CMK (cell line): Measurements from ENCODE around the gene TRIM17.

ENCODE experiments used
- DNase-seq: peaks from one replicate; pipeline ENCODE4 v3.0.0-alpha.2; 2010; ENCODE audit warnings: low read depth

TRIM17 gene

DNA sequence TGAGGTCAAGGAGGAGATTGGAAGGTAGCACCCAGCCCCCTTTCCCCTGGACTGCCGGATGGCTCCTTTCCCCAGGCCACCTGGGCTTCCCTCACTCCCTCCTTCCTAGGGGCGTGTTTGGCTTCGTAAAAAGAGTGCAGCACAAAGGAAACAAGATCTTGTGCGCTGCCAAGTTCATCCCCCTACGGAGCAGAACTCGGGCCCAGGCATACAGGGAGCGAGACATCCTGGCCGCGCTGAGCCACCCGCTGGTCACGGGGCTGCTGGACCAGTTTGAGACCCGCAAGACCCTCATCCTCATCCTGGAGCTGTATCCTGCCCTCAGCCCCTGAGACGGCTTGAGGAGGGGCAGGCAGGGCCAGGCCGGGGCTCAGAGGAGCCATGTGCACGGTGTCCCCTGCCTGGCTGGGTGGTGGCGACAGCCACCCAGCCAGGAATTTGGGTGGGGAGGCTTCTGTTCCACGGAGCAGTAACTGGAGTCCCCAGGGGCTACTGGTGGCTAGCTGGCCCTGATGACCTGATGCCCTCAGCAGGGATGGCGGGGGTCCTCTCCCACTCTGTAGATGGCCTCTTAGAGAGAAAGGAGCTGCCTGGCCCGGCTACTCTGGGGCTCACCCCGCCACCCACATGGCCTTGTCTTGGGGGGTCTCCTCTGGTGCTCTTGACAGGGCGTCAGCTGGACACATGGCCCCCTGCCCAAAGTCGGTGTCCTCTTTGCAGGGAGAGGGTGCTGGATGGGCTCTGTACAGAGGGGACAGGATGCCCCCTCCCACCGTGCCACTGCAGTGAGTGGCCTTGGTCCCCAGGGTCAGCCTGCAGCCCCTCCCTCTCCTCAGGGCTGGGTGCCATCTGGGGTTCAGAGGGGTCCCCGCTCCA is 49.6 kb downstream of the TRIM17 start:
- DNase-seq: no peak

DNA sequence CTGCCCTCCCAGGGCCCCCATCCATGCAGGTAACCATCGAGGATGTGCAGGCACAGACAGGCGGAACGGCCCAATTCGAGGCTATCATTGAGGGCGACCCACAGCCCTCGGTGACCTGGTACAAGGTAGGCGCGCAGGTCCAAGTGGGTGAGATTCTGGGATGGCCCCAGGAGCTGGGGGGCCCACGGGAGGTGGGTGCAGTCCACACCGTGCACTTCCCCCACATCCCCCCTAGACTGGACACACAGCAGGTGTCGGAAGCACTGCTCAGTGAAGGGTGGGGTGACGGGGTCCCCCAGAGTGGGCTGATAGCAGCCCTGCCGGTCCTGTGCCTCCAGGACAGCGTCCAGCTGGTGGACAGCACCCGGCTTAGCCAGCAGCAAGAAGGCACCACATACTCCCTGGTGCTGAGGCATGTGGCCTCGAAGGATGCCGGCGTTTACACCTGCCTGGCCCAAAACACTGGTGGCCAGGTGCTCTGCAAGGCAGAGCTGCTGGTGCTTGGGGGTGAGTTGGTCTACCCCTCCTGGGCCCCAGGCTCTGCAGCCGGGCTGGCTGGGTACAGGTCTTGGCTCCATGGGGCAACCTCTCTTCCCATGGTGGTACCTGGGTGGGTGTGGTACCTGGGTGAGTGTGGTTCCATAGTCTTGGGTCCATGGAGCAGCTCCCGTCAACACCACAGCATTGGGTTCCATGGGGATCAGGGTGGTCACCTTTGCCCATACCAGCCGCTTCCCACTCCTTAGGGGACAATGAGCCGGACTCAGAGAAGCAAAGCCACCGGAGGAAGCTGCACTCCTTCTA is 50.4 kb downstream of the TRIM17 start:
- no peak for DNase-seq

DNA sequence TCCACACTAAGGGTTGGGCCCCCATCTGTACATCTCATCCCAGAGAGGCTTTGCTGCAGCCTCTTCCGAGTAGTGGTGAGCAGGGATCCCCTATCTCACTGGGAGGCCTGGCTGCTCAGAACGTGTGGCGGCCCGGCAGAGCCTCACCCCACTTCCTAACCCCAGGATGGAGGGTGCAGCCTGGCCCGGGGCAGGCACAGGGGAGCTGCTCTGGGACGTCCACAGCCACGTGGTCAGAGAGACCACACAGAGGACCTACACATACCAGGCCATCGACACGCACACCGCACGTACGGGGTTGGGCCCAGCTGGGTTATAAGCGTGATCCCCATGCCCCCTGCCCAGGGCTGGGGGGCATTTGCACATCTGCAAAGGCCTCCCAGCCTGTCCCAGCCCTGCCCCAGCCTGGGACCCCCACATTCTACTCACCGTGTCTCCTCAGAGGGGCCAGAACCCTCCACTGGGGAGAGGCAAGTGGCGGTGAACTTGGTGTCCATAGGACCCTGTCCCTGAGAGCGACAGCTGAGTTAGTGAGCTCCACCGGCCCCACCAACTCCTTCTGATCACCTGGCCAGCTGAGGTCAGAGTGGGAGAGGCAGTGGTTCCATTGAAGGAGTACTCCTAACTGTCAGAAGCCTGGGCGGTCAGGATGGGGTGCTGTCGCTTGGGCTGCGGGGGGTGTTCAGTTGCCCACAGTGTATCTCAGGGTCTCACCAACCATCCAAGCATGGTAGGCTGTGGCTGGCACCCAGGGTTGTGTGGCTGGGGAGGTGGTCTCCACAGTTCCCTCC is 51.2 kb downstream of the TRIM17 start:
- DNase-seq: no peak

DNA sequence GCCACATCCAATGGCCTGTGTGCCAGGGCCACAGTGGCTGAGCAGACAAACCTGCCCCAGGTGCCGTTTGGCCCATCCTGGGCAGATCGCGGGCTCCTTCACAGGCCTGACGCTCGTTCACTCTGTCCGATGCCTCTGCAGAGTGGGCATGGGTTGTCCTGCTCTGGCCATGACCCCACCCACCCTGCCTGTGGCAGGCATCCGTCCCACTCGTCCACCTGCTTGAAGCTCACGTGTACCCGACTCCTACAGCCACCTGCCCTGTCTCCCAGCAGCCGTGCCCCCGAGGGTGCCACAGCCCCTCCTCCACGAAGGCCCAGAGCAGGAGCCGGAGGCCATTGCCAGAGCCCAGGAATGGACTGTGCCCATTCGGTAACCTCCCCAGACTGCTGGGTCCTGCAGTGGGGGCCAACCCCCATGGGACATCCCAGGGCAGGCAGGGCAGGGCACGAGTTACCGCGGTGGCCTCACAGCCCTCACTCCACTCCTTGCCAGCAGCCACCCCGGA is 51.9 kb downstream of the TRIM17 start:
- DNase-seq: no peak

DNA sequence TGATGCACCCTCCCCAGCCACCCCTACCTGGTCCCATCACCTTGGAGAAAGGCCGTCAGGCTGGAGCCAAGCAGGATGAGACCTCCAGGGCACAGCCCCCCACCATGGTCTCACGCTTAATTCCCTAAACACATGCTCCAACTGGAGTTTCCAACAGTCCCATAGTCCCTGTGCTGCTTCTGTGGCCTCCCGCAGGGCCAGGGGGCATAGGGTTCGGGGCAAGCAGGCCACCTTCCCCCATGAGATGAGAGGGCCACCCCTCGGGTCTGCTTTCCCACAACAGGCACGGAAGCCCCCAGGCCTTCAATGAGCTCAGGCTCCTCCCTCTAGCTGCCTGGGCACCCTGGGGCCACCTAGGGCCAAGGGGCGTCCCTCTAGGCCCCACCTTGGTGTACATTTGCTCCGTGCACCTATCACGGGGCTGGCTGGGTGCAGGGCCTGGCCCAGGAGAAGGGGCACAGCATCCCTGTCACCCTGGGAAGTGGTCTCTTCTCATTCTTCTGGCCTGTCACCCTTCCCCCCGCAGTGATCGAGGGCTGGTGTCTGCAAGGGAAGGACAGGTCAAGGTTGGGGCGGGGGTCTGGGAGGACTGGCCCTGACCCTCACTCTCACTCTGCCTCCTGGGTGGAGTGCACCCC is 52.5 kb downstream of the TRIM17 start:
- no peak for DNase-seq

DNA sequence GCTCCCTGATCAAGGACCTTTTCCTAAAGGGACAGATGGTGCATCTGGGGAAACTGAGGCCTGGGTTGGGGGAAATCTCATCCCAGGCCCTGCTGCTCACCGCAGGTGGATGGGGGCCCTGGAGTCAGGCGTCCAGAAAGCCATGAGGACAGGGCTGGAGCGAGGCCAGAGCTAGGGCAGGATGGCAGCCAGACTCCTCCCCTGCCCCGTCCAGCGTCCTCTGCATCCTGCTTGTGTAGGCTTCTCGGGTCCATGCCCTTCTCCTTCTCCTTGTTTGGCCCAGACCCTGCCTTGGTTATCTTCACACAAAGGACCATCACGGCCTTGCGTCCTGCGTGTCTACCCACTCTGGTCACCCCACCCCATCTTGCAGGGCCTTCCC is 53.0 kb downstream of the TRIM17 start:
- DNase-seq: no peak

DNA sequence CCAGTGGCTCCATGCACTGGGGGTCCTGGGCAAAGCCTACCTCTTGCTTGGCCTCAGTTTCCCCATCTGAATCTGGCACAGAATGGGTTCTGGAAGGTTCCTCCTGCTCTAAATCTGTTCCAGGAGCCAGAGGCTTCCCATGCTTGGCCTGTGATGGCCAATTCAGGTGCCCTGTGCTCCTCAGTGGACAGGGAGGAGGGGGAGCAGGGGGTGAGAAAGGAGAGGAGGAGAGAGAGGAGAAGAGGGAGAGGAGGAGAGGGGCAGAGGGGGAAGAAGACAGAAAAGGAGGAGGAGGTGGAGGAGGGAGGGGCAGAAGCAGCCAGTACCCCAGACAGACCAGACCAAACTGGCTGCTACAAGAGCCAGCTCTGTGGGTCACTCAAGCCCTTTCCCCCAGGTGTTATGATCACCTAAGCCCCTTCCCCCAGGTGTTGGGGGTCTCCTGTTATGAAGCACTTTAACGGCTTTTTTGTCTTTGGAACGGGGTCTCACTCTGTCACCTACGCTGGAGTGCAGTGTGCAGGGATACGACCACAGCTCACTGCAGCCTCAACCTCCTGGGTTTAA is 53.7 kb downstream of the TRIM17 start:
- DNase-seq: no peak

DNA sequence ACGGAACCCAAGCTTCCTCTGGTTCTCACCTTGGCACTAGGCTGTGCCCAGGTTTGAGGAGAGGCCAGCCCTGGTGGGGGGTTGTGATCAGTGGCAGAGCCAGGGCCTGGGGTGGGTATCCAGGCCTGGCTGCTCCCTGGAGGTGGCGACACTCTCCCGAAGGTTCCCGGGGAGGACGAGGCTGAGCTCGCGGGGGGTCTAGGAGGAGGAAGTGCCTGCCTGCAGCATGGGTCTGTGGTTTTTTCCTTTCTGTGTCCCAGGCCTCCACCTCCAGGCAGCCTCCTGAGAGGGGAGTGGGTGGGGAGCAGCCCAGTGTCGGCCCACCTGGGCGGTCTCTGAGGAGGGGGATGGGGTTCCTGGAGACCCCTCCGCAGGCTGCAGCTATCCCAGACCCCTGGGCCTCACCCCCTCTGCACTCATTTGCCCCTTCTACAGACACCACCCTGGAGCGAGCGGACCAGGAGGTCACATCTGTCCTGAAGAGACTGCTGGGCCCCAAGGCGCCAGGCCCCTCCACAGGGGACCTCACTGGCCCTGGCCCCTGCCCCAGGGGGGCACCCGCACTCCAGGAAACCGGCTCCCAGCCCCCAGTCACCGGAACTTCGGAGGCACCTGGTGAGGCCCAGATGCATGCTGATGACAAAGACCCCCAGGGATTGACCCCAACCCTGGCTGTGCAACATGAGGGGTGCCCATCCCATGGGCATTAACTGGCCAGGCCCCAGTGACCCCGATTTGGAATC is 54.3 kb downstream of the TRIM17 start:
- no peak for DNase-seq

DNA sequence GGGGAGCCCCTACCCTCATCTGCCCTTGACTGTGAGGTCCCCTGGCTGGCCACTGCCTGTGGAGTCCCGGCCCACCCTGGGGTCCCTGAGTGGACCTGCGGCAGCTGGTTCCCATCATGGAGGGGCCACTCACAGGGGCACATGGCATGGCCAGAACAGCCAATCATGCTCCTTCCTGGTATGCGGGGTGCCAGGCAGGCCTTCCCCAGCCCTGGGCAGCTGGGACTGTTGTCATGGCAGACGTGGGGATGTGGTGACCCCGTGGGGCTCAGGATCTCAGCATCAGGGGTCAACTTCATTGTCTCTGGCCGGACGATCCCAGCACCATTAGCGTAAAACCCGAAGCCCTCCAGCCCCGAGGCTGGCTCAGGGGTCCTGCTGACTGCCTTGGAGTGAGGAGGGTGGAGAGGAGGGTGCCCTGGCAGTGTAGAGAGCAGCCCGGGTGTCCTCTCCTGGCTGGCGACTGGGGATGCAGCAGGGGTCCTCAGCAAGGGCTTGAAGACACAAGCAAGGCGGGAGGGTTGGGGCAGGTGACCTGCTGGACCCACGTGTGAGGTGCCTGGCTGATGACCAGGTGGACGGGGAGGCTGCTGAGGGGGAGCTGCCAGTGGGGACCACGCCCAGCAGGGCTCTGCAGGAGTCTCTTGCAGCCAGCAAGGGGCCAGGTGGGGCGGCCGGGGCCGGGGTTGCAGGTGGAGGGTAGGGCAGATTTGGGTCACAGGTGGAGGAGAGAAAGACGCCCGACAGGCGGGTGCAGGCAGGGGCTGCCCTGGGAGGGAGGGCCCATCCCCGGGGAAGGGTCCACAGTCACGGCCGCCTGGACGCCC is 55.1 kb downstream of the TRIM17 start:
- DNase-seq: no peak

DNA sequence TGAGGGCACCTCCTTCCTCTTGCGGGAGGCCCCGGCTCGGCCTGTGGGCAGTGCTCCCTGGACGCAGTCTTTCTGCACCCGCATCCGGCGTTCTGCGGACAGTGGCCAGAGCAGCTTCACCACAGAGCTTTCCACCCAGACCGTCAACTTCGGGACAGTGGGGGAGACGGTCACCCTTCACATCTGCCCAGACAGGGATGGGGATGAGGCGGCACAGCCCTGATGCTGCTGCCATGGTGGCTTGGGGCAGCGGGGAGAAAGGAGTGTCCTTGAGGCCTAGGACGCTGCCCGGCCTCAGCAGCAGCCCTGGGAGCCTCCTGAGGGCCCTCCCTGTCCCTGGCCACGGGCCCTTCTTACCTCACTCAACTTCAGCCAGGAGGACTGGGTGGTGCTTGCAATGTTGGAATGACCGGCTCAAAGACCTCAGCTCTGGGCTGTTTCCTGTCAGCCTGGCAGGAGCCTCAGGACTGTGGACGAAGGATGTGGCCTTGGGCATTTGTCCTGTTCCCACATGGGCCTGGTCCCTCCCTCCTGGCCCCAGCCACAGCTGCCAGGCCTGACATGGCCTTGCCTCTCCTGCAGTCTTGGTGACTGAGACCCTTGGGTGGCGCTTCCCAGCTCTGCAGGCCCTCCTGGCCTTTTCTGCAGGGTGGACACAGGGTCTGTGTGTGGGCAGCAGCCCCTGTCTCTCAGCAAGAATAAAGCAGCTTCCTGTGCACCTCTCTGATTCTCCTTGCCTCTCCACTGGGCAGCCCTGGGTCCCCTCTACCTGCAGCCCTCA is 55.9 kb downstream of the TRIM17 start:
- no peak for DNase-seq

DNA sequence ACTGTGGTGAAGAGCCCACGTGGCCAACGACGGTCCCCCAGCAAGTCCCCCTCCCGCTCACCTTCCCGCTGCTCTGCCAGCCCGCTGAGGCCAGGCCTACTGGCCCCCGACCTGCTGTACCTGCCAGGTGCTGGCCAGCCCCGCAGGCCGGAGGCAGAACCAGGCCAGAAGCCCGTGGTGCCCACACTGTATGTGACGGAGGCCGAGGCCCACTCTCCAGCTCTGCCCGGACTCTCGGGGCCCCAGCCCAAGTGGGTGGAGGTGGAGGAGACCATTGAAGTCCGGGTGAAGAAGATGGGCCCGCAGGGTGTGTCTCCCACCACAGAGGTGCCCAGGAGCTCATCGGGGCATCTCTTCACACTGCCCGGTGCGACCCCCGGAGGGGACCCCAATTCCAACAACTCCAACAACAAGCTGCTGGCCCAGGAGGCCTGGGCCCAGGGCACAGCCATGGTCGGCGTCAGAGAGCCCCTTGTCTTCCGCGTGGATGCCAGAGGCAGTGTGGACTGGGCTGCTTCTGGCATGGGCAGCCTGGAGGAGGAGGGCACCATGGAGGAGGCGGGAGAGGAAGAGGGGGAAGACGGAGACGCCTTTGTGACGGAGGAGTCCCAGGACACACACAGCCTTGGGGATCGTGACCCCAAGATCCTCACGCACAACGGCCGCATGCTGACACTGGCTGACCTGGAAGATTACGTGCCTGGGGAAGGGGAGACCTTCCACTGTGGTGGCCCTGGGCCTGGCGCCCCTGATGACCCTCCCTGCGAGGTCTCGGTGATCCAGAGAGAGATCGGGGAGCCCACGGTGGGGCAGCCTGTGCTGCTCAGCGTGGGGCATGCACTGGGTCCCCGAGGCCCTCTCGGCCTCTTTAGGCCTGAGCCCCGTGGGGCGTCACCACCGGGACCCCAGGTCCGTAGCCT is 56.8 kb downstream of the TRIM17 start:
- no peak for DNase-seq

DNA sequence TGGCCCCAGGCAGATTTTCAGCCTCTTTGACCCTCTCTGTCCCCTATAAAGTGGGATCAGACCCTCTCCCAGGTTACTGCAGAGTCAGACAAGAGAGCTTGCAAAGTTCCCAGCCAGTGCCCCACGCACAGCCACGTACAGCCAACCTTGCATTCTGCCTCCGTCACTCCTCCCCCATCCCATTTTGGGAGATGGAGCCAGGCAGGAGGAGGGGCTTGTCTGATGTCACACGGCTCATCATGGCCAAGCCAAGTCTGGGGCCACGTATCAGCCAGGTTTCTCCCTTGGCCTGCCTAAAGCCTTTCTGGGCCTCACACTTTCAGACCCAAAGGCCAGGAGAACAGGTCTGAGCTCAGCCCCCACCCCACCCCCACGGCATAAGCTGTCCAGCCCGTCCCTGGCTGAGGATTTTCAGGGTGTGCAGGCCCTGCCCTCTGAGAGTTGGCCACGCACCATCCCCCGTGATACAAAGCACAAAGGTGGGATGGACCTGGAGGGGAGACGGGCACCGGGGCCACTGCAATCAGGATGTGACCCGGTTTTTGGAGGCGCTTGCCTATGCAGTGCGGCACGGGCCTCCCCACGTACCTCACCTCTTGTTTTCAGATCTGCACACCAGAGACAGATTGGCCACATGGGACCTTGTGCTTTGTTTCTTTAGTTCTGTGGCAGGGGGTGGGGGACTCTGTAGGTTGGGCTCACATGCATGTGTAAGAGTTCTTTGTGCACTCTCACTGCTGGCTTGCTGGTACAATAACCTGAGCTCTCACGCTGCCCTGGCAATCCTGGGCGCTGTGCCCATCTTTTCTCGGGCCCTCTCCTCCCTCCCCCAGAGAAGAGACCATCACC is 57.7 kb downstream of the TRIM17 start:
- DNase-seq: no peak

DNA sequence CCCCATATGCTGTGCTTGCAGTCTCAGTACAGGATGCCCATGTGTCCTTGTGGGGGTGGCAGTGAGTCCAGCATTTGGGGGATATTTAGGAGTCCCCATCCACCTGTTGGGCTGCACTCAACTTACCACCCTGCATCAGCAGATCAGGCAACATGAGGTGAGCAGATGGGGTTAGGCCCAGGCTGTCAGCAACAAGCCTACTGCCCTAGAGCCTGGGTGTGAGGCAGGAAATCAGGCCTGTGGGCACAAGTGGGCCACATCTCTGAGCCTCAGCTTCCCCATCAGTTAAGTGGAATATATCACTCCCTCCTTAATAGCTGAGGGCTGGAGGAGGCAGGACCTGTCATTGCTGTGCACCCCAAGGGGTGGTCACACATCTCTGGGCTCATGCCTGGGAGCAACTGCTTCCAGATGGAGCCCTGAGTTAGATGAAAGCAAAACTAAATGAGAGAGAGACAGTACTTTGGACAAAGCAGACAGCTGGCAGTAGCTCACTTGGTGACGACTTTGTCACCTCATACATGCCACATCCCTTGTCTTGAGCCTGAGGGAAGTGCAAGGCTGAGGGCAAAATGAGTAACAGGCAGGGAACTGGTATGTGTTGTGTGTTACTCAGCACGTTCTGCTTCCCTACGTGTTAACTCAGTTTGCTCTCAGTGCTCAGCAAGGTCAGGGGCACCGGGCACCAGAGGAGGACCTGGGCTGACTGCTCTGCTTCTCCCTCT is 58.5 kb downstream of the TRIM17 start:
- DNase-seq: no peak
